GM12878 (cell line): ENCODE results near the gene MBNL1. TPM values are rescaled to one million over a fixed set of nuclear protein-coding genes. Genes with fewer than 3 reads are reported as not detected.

Experiments
- ATAC-seq: fragments of 200-7000 bp; cut with Tn5 transposase; 3 replicates; pipeline ENCODE4 v1.9.1; 2020; ENCODE audit warnings: mild to moderate bottlenecking, moderate library complexity
- BruUV-seq: library from RNA; stranded (reverse); fragments of 400-500 nt; replicated peaks from 2 replicates; lab custom pipeline; 2021; lab: Mats Ljungman, UMichigan
- CTCF ChIA-PET: fragments of 300-600 bp; sonication (Branson Sonifier 250); formaldehyde crosslinking; extraction: SDS; loops from one replicate; lab custom pipeline; 2021; ENCODE audit warnings: inconsistent platforms; lab: Yijun Ruan, JAX
- POLR2A ChIA-PET: fragments of 350-600 bp; formaldehyde crosslinking; extraction: SDS; loops from one replicate; lab custom pipeline; 2021; ENCODE audit warnings: inconsistent platforms; lab: Charles Lee
- RAD21 ChIA-PET: fragments of 300-600 bp; sonication (Branson Sonifier 250); formaldehyde crosslinking; loops from one replicate; lab custom pipeline; 2023; ENCODE audit warnings: antibody characterized with exemption; ENCODE audit not compliant: unreplicated experiment; lab: Charles Lee
- SMC1A ChIA-PET: fragments of 300-600 bp; sonication (Branson Sonifier 250); formaldehyde crosslinking; loops from one replicate; lab custom pipeline; 2023; ENCODE audit not compliant: unreplicated experiment, uncharacterized antibody; lab: Charles Lee
- DNase-seq: peaks from one replicate; pipeline ENCODE4 v3.0.0-alpha.2; 2011; ENCODE audit warnings: low read depth, low spot score
- FAIRE-seq: peaks from 3 replicates; lab custom pipeline; 2011; peaks lifted over from hg19 to GRCh38; lab: Jason Lieb, UNC
- H2AFZ ChIP-seq: 2 replicates; pipeline ENCODE4 v1.6.0; 2011; ENCODE audit warnings: low read depth, low read length, control low read depth; ENCODE audit not compliant: control insufficient read depth
- H3K27ac ChIP-seq: 2 replicates; pipeline ENCODE4 v1.5.1; 2011; ENCODE audit warnings: control low read depth; ENCODE audit not compliant: control insufficient read depth, insufficient read depth
- H3K27me3 ChIP-seq, 2 experiments: replicated peaks in 1 of 2; 2 replicates each; pipeline versions ENCODE4 v1.6.0 to v1.6.1; 2011; ENCODE audit warnings: low read length in 1 of 2; ENCODE audit not compliant: control insufficient read depth in 2 of 2, insufficient read depth in 2 of 2
- H3K36me3 ChIP-seq, 2 experiments: 2 replicates each; pipeline ENCODE4 v1.5.1; 2011; ENCODE audit warnings: low read length in 1 of 2; ENCODE audit not compliant: control insufficient read depth in 2 of 2, insufficient read depth in 2 of 2
- H3K4me1 ChIP-seq: 2 replicates; pipeline ENCODE4 v1.6.1; 2011; ENCODE audit warnings: mild to moderate bottlenecking, low read length, moderate library complexity, mixed read lengths; ENCODE audit not compliant: control insufficient read depth, insufficient read depth
- H3K4me2 ChIP-seq: 2 replicates; pipeline ENCODE4 v1.6.0; 2011; ENCODE audit warnings: control low read depth; ENCODE audit not compliant: control insufficient read depth, insufficient read depth
- H3K4me3 ChIP-seq: fragments of 200-600 bp; sonication (generic); 2 replicates; pipeline ENCODE4 v1.5.1; 2016
- H3K79me2 ChIP-seq: 2 replicates; pipeline ENCODE4 v1.6.0; 2011; ENCODE audit warnings: low read length; ENCODE audit not compliant: control insufficient read depth, insufficient read depth
- H3K9ac ChIP-seq: 2 replicates; pipeline ENCODE4 v1.8.0; 2011; ENCODE audit warnings: low read length, control low read depth, mixed read lengths; ENCODE audit not compliant: control insufficient read depth, insufficient read depth
- H3K9me3 ChIP-seq: replicated peaks from 3 replicates; pipeline ENCODE4 v1.5.1; 2011; ENCODE audit warnings: mild to moderate bottlenecking, low read length; ENCODE audit not compliant: control insufficient read depth, insufficient read depth
- H4K20me1 ChIP-seq: 2 replicates; pipeline ENCODE4 v1.6.0; 2011; ENCODE audit not compliant: control insufficient read depth, insufficient read depth
- ASH2L ChIP-seq: fragments of 300-600, 200-600 bp; sonication (generic); IDR thresholded peaks from 2 replicates; pipeline ENCODE4 v1.6.1; 2017; ENCODE audit warnings: low read depth, mild to moderate bottlenecking, borderline replicate concordance
- BCL3 ChIP-seq: IDR thresholded peaks from 2 replicates; pipeline ENCODE4 v1.6.1; 2011; ENCODE audit warnings: borderline replicate concordance, low read depth, mild to moderate bottlenecking, moderate library complexity, low read length; ENCODE audit not compliant: insufficient read depth, poor library complexity, severe bottlenecking
- CHD4 ChIP-seq: fragments of 200-600 bp; sonication (generic); IDR thresholded peaks from 2 replicates; pipeline ENCODE4 v1.6.1; 2016; ENCODE audit warnings: mild to moderate bottlenecking
- ETV6 ChIP-seq, 2 experiments: fragments of 450-650 bp in 1 of 2; IDR thresholded peaks in 1 of 2; conservative IDR thresholded peaks in 1 of 2; 2 replicates each; pipeline ENCODE4 v1.6.1; 2014; ENCODE audit warnings: antibody characterized with exemption in 1 of 2, borderline replicate concordance in 1 of 2, low read depth in 1 of 2, mild to moderate bottlenecking in 1 of 2, moderate library complexity in 1 of 2
- IKZF1 ChIP-seq: fragments of 450-650 bp; conservative IDR thresholded peaks from 2 replicates; pipeline ENCODE4 v1.6.1; 2017; ENCODE audit warnings: antibody characterized with exemption, mild to moderate bottlenecking
- JUND ChIP-seq: IDR thresholded peaks from 2 replicates; pipeline ENCODE4 v1.6.1; 2012; ENCODE audit warnings: low read depth, mild to moderate bottlenecking, low read length, improper control_type of control experiment, moderate library complexity
- MEF2A ChIP-seq: IDR thresholded peaks from 2 replicates; pipeline ENCODE4 v1.6.1; 2011; ENCODE audit warnings: low read depth, mild to moderate bottlenecking, low read length, moderate library complexity; ENCODE audit not compliant: insufficient read depth
- RUNX3 ChIP-seq: IDR thresholded peaks from 2 replicates; pipeline ENCODE4 v1.6.1; 2012; ENCODE audit warnings: low read length, inconsistent platforms
- ZBTB33 ChIP-seq: fragments of 450-650 bp; IDR thresholded peaks from 2 replicates; pipeline ENCODE4 v1.6.1; 2017; ENCODE audit warnings: mild to moderate bottlenecking
- ZNF207 ChIP-seq: fragments of 450-650 bp; IDR thresholded peaks from 2 replicates; pipeline ENCODE4 v1.6.1; 2014; ENCODE audit warnings: antibody characterized with exemption, mild to moderate bottlenecking, borderline replicate concordance
- WGBS: methylation state at CpG from one replicate; pipeline ENCODE4 v1.1.6; 2016; ENCODE audit warnings: low lambda C conversion rate; ENCODE audit not compliant: insufficient replicate concordance, insufficient coverage; ENCODE audit errors: missing lambda C conversion rate; 5-methylcytosine and 5-hydroxymethylcytosine counted together
- in situ Hi-C: fragments of 300-500 bp; cut with MboI; formaldehyde crosslinking; loops from 9 replicates; pipeline ENCODE4 v1.14.3; 2018; ENCODE audit warnings: mixed read lengths
- intact Hi-C: fragments of 100-400 bp; cut with micrococcal nuclease; formaldehyde crosslinking; loops from one replicate; pipeline ENCODE4 v1.14.2; 2022; ENCODE audit not compliant: unreplicated experiment
- polyA plus RNA-seq, 11 experiments: library from polyadenylated mRNA; depleted of rRNA in 4 of 11; unstranded in 6 of 11; stranded (reverse) in 5 of 11; fragments of >200 nt; fragmentation: Nextera tagmentation in 4 of 11; fragmentation: Illumina TruSeq in 1 of 11; extraction: Ambion mirVana in 4 of 11; extraction: Trizol in 1 of 11; gene quantifications; 1 replicate in 1 of 11; 2 replicates in 10 of 11; pipeline versions ENCODE4 v1.2.1 to v1.2.3, GENCODE V29; 2011 to 2016; ENCODE audit warnings: inconsistent platforms in 2 of 11, missing spikeins in 2 of 11, low read depth in 1 of 11
- total RNA-seq, 4 experiments: library from RNA; depleted of rRNA in 3 of 4; stranded (reverse); fragments of >200 nt in 3 of 4; fragmentation: Illumina TruSeq in 1 of 4; extraction: Trizol in 1 of 4; gene quantifications; 2 replicates each; pipeline versions ENCODE4 v1.2.1 to v1.2.3, GENCODE V29; 2013 to 2021

MBNL1 gene
- total and polyA plus RNA-seq, 10 of the 15 experiments (the other 5 are each of a cell fraction or from before 2014, with no cell fraction given): 59.6 to 337 (median 143) TPM

- Histone ChIP-seq H3K27me3 (no peaks in the 10 kb centered on the region), H4K20me1 (no peaks in the 10 kb centered on the region), H3K9me3 (peaks cover 11% of the 10 kb centered on the region), H3K4me3 (no peak overlapping the region), H3K9ac (peak overlapping the region; percentile 45), H3K27ac (peak overlapping the region; percentile 90), H3K4me1 (peaks cover 30% of the 10 kb centered on the region), H3K36me3 (peaks cover 1 to 11% of the 10 kb centered on the region in 2 experiments; a peak in 2 of 4 replicates), H3K4me2 (peak overlapping the region; percentile 61), H2AFZ (no peak overlapping the region), H3K79me2 (peaks cover 95% of the 10 kb centered on the region)
- BruUV-seq: TSS peak; percentile 38
- FAIRE-seq: no peak
- ChIA-PET POLR2A (interaction anchor here (0.6 to 1.3 kb wide), 5 partner anchors 24 to 213 kb away, joined by 3 to 4 read pairs (median 3); no protein-coding TSS in a partner anchor), SMC1A (interaction anchor here (0.6 to 3.6 kb wide), 28 partner anchors 13 to 199 kb away, joined by 3 to 22 read pairs (median 3); no protein-coding TSS in a partner anchor), CTCF (interaction anchor here (1.0 to 1.8 kb wide), 4 partner anchors 10 to 197 kb away, joined by 3 to 5 read pairs (median 4); no protein-coding TSS in a partner anchor), RAD21 (interaction anchor here (0.8 to 2.3 kb wide), 17 partner anchors 9 to 178 kb away, joined by 3 to 14 read pairs (median 4); no protein-coding TSS in a partner anchor)
- peak; percentile 60 for ATAC-seq
- in situ Hi-C loops: no loop called here
- 64% methylated on average over 4 of the region's 4 CpGs for WGBS
- DNase-seq: no peak
- no peak for TF ChIP-seq CHD4
- no peak for TF ChIP-seq ETV6 (conservative IDR thresholded peaks at IDR 0.05 in 1 of 2, IDR thresholded peaks at IDR 0.05 in 1 of 2; ENCODE audit: borderline replicate concordance in 1 of 2, low read depth in 1 of 2)
- no peak for TF ChIP-seq BCL3
- TF ChIP-seq ZNF207: no peak
- TF ChIP-seq JUND: no peak
- no peak for TF ChIP-seq IKZF1
- TF ChIP-seq ASH2L: no peak
- no peak for TF ChIP-seq RUNX3
- TF ChIP-seq ZBTB33: no peak
- TF ChIP-seq MEF2A: no peak
- intact Hi-C loops: loop anchor here (2.0 to 10.0 kb wide), 3 partner anchors 74 to 302 kb away; partner anchors contain the start of gene MBNL1
Measured at GRCh38 chr3:152377184-152377570, 108.4 kb downstream of the MBNL1 start.
